Measurements from ENCODE around the gene NBEAL2. TPM values are rescaled to one million over a fixed set of nuclear protein-coding genes. Genes with fewer than 3 reads are reported as not detected.
A peak's percentile ranks its signal among the peaks of the same experiment; 100 is the strongest.

NBEAL2 gene
- total RNA-seq, 1 donor, result 3.5 TPM

GRCh38 chr3:46972396-46972795 is 7.1 kb upstream of the NBEAL2 start:
- no peak for DNase-seq (ENCODE audit: low read depth)
- TF ChIP-seq CTCF (IDR thresholded peaks at IDR 0.05; ENCODE audit: insufficient read depth, low read depth, low read length), result no peak
- no peak overlapping the region for H3K4me3 ChIP-seq (ENCODE audit: low read depth, low read length)

- H3K4me3 ChIP-seq (ENCODE audit: low read depth, low read length), result peak overlapping the region; percentile 47
- no peak for DNase-seq (ENCODE audit: low read depth)
- TF ChIP-seq CTCF (IDR thresholded peaks at IDR 0.05; ENCODE audit: insufficient read depth, low read depth, low read length), result no peak
These were observed 4.9 kb upstream of the NBEAL2 start for GRCh38 chr3:46974421-46975171.

- peak within 1 kb of the TSS; percentile 96 for H3K4me3 ChIP-seq (ENCODE audit: low read depth, low read length)
- DNase-seq (ENCODE audit: low read depth), result peak; percentile 99
- no peak for TF ChIP-seq CTCF (IDR thresholded peaks at IDR 0.05; ENCODE audit: insufficient read depth, low read depth, low read length)
These were observed 2.9 kb upstream of the NBEAL2 start, which contains the start of gene CCDC12 for GRCh38 chr3:46976326-46977190. Gene CCDC12 (minus strand): TSS chr3:46976745. CDS start chr3:46976732, 13 bp downstream.

- no peak overlapping the region for H3K4me3 ChIP-seq (ENCODE audit: low read depth, low read length)
- TF ChIP-seq CTCF (IDR thresholded peaks at IDR 0.05; ENCODE audit: insufficient read depth, low read depth, low read length), result no peak
- no peak for DNase-seq (ENCODE audit: low read depth)
These were observed 1.7 kb upstream of the NBEAL2 start for GRCh38 chr3:46977811-46978195.

GRCh38 chr3:46978381-46978780 is 1.1 kb upstream of the NBEAL2 start:
- DNase-seq (ENCODE audit: low read depth), result no peak
- H3K4me3 ChIP-seq (ENCODE audit: low read depth, low read length), result no peak overlapping the region
- no peak for TF ChIP-seq CTCF (IDR thresholded peaks at IDR 0.05; ENCODE audit: insufficient read depth, low read depth, low read length)

- no peak for TF ChIP-seq CTCF (IDR thresholded peaks at IDR 0.05; ENCODE audit: insufficient read depth, low read depth, low read length)
- no peak for DNase-seq (ENCODE audit: low read depth)
- H3K4me3 ChIP-seq (ENCODE audit: low read depth, low read length), result peak overlapping the region; percentile 70
These were observed 562 bp downstream of the NBEAL2 start for GRCh38 chr3:46979958-46980497.
